Heart left ventricle (tissue), 16 donors: ENCODE measurements around the gene CEP192. TPM values are rescaled to one million over a fixed set of nuclear protein-coding genes. Genes with fewer than 3 reads are reported as not detected.
"Not testable (repeated sequence)": the region's sequence is repeated elsewhere in the genome, so short reads cannot be mapped to it uniquely, and the experiment has no call there.

Experiments used
- ATAC-seq, 4 donors: fragments of 200-7000 bp; cut with Tn5 transposase; one replicate each; pipeline ENCODE4 v1.9.1; 2020 to 2022; ENCODE audit warnings: moderate library complexity in 4 of 4, mild to moderate bottlenecking in 3 of 4, moderate number of reproducible peaks in 1 of 4
- DNase-seq, 5 donors: peaks; one replicate each; pipeline ENCODE4 v3.0.0-alpha.2; 2020
- H3K27ac ChIP-seq, 12 donors: fragments of 200-600 bp; sonication (generic) in 4 of 12; one replicate each; pipeline versions ENCODE4 v1.5.0 to v1.8.0; 2016 to 2022; ENCODE audit warnings: mild to moderate bottlenecking in 2 of 12
- H3K27me3 ChIP-seq, 9 donors: fragments of 200-600 bp; sonication (generic) in 2 of 9; one replicate each; pipeline versions ENCODE4 v1.5.1 to v1.8.0; 2016 to 2022; ENCODE audit warnings: mild to moderate bottlenecking in 3 of 9
- H3K36me3 ChIP-seq, 9 donors: fragments of 200-600 bp; sonication (generic) in 2 of 9; one replicate each; pipeline versions ENCODE4 v1.5.0 to v1.8.0; 2018 to 2022; ENCODE audit warnings: mild to moderate bottlenecking in 2 of 9
- H3K4me1 ChIP-seq, 12 donors: fragments of 200-600 bp; sonication (generic) in 4 of 12; one replicate each; pipeline versions ENCODE4 v1.5.0 to v1.8.0; 2016 to 2022; ENCODE audit warnings: mild to moderate bottlenecking in 3 of 12
- H3K4me3 ChIP-seq, 12 donors: fragments of 200-600 bp; sonication (generic) in 4 of 12; one replicate each; pipeline versions ENCODE4 v1.5.0 to v1.8.0; 2017 to 2022; ENCODE audit warnings: mild to moderate bottlenecking in 9 of 12, moderate library complexity in 4 of 12
- H3K9me3 ChIP-seq, 12 donors: fragments of 200-600 bp; sonication (generic) in 4 of 12; one replicate each; pipeline versions ENCODE4 v1.5.0 to v1.8.0; 2016 to 2022; ENCODE audit warnings: mild to moderate bottlenecking in 1 of 12
- CTCF ChIP-seq, 12 donors: fragments of 200-600 bp; sonication (generic) in 4 of 12; IDR thresholded peaks; one replicate each; pipeline versions ENCODE4 v1.5.0 to v1.8.0; 2018 to 2022; ENCODE audit warnings: antibody characterized with exemption in 12 of 12, mild to moderate bottlenecking in 5 of 12
- POLR2A ChIP-seq, 2 donors: fragments of 450-650 bp; IDR thresholded peaks; one replicate each; pipeline ENCODE4 v1.6.1; 2017; ENCODE audit warnings: antibody characterized with exemption in 2 of 2, mild to moderate bottlenecking in 2 of 2, moderate library complexity in 2 of 2
- WGBS, 4 donors: extraction: QIAGEN DNeasy Blood & Tissue Kit in 2 of 4; methylation state at CpG; one replicate each; pipeline versions ENCODE4 v1.1.5 to v1.1.7; 2013 to 2018; 5-methylcytosine and 5-hydroxymethylcytosine counted together
- intact Hi-C, 10 donors: fragments of 100-400 bp; cut with DNase I; formaldehyde crosslinking; loops; one replicate each; pipeline versions ENCODE4 v1.11.1 to v1.14.2; 2022
- polyA plus RNA-seq, 2 donors: library from polyadenylated mRNA; stranded (reverse); fragments of 200-250 nt; gene quantifications; one replicate each; pipeline ENCODE4 v1.2.3, GENCODE V29; 2013
- total RNA-seq, 9 donors: library from RNA; depleted of rRNA in 2 of 9; stranded (reverse); fragments of >200 nt in 2 of 9; fragmentation: NEBNext Ultra II Directional in 3 of 9; extraction: Animal tissue kit (Norgen Biotek cat#: 25700) in 3 of 9; gene quantifications; one replicate each; pipeline versions ENCODE4 v1.1.0 to v1.2.4, GENCODE V29; 2016 to 2023
- donor health status: ischemic (EF 13 %, LVEDD 7.1; RV severe dilation, severe dysfunction).
- donor health status: healthy with polysubstance abuse.
- donor health status: DM: no; HTN: yes; CAD: no.
- donor health status: DM: no; HTN: no; CAD: no.
- donor health status: ischemic (EF 25% LVEDD 6.9; RV normal size, moderate dysfunction).
- donor health status: ischemic (EF 25% LVEDD 5.7; RV mildly dilated, moderate dysfunction).
- donor health status: healthy.
- donor health status: DM: yes; HTN: yes; CAD: no.
- donor health status: ischemic (EF 35%, LVEDD 5.7; RV mildly dilated, moderate dysfunction).
- donor health status: nonischemic (EF 11% LVEDD 7.7; RV severe dilation, severe dysfunction).
- donor health status: DM: yes; HTN: yes; CAD: no.
- donor health status: PGD.
- donor health status: ischemic (EF 29% LVEDD 5.4; RV normal size, mild dysfunction).
- donor health status: nonischemic (EF 23%, LVEDD 6.1; RV moderate dilation, normal function).

The CEP192 gene
- total and polyA plus RNA-seq, 11 donors: 5.5 to 36.3 (median 24.1) TPM

- no peak overlapping the region for H3K4me3 ChIP-seq
- DNase-seq: no peak
- no peaks in the 10 kb centered on the region for H3K9me3 ChIP-seq
- H3K36me3 ChIP-seq: peaks cover 0 to 4% (median 0%) of the 10 kb centered on the region in 9 donors
- TF ChIP-seq CTCF (IDR thresholded peaks at IDR 0.05) (no peak), POLR2A (IDR thresholded peaks at IDR 0.05) (no peak)
- no peak overlapping the region for H3K27ac ChIP-seq
- no peaks in the 10 kb centered on the region for H3K27me3 ChIP-seq
- peaks cover 0 to 58% (median 30%) of the 10 kb centered on the region in 12 donors for H3K4me1 ChIP-seq
- WGBS, 4 donors: 81 to 88% (median 87%) methylated on average over 1 to 2 of the region's 2 CpGs
- ATAC-seq: no peak
- intact Hi-C loops: loop anchor here in 3 of 10 donors (5.0 to 10.0 kb wide), 4 partner anchors 41 to 731 kb away; partner anchors contain the start of genes FAM210A (in 1 of the 3), RNMT (in 1 of the 3) and SEH1L (in 1 of the 3)
Observed at GRCh38 chr18:12993439-12993838, 2.3 kb downstream of the CEP192 start.

- ATAC-seq: no peak
- Histone ChIP-seq H3K9me3 (no peaks in the 10 kb centered on the region), H3K27me3 (no peaks in the 10 kb centered on the region), H3K4me1 (peaks cover 0 to 57% (median 28%) of the 10 kb centered on the region in 12 donors), H3K36me3 (peaks cover 0 to 13% (median 3%) of the 10 kb centered on the region in 9 donors), H3K27ac (no peak overlapping the region), H3K4me3 (no peak overlapping the region)
- TF ChIP-seq POLR2A (IDR thresholded peaks at IDR 0.05) (no peak), CTCF (IDR thresholded peaks at IDR 0.05) (no peak)
- no peak for DNase-seq
- intact Hi-C loops: loop anchor here in 1 of 10 donors (10.0 kb wide), 2 partner anchors 549 to 729 kb away; partner anchors contain the start of genes FAM210A and RNMT
- WGBS, 4 donors: 66 to 100% (median 85%) methylated on average over 2 of the region's 2 CpGs
Observed at GRCh38 chr18:12995424-12995823, 4.3 kb downstream of the CEP192 start.

GRCh38 chr18:12995952-12996477 lies 4.9 kb downstream of the CEP192 start:
- H3K4me1 ChIP-seq: peaks cover 0 to 54% (median 26%) of the 10 kb centered on the region in 12 donors
- H3K4me3 ChIP-seq: no peak overlapping the region
- H3K36me3 ChIP-seq: peaks cover 0 to 19% (median 6%) of the 10 kb centered on the region in 9 donors
- H3K27ac ChIP-seq: no peak overlapping the region
- no peak for ATAC-seq
- no peak for DNase-seq
- H3K9me3 ChIP-seq: no peaks in the 10 kb centered on the region
- WGBS, 4 donors: 89 to 95% (median 93%) methylated on average over 6 of the region's 6 CpGs
- H3K27me3 ChIP-seq: no peaks in the 10 kb centered on the region
- intact Hi-C loops: loop anchor here in 1 of 10 donors (10.0 kb wide), 2 partner anchors 549 to 729 kb away; partner anchors contain the start of genes FAM210A and RNMT
- no peak for TF ChIP-seq CTCF (IDR thresholded peaks at IDR 0.05)
- no peak for TF ChIP-seq POLR2A (IDR thresholded peaks at IDR 0.05)

GRCh38 chr18:12996661-12997292 lies 5.6 kb downstream of the CEP192 start:
- H3K36me3 ChIP-seq: peaks cover 0 to 27% (median 14%) of the 10 kb centered on the region in 9 donors
- intact Hi-C loops: loop anchor here in 1 of 10 donors (10.0 kb wide), 2 partner anchors 548 to 728 kb away; partner anchors contain the start of genes FAM210A and RNMT
- H3K4me3 ChIP-seq: no peak overlapping the region
- no peak for TF ChIP-seq CTCF (IDR thresholded peaks at IDR 0.05)
- TF ChIP-seq POLR2A (IDR thresholded peaks at IDR 0.05): no peak
- no peak for DNase-seq
- H3K27me3 ChIP-seq: no peaks in the 10 kb centered on the region
- H3K27ac ChIP-seq: no peak overlapping the region
- no peaks in the 10 kb centered on the region for H3K9me3 ChIP-seq
- H3K4me1 ChIP-seq: peaks cover 0 to 54% (median 26%) of the 10 kb centered on the region in 12 donors
- peak in 2 of 4 donors; percentile 13 to 29 for ATAC-seq
- 44 to 51% (median 48%) methylated on average over 10 of the region's 10 CpGs for WGBS, 4 donors

- 27 to 54% (median 39%) methylated on average over 2 of the region's 2 CpGs for WGBS, 4 donors
- not testable (repeated sequence) for H3K27me3 ChIP-seq, H3K9me3 ChIP-seq, DNase-seq, H3K27ac ChIP-seq, H3K4me3 ChIP-seq, ATAC-seq
- Histone ChIP-seq H3K4me1 (peaks cover 0 to 48% (median 21%) of the 10 kb centered on the region in 12 donors), H3K36me3 (peaks cover 0 to 32% (median 19%) of the 10 kb centered on the region in 9 donors)
- intact Hi-C loops: loop anchor here in 1 of 10 donors (10.0 kb wide), 2 partner anchors 547 to 727 kb away; partner anchors contain the start of genes FAM210A and RNMT
Observed at GRCh38 chr18:12997330-12997729, 6.2 kb downstream of the CEP192 start.
